GM19324 (cell line): Measurements from ENCODE around the gene SHPK.

ENCODE experiments used
- ATAC-seq: cut with Tn5 transposase; IDR thresholded peaks from one replicate; pipeline ENCODE4 v1.9.1; 2021; ENCODE audit warnings: mild to moderate bottlenecking, moderate library complexity; ENCODE audit not compliant: unreplicated experiment, low FRiP score

The SHPK gene

DNA sequence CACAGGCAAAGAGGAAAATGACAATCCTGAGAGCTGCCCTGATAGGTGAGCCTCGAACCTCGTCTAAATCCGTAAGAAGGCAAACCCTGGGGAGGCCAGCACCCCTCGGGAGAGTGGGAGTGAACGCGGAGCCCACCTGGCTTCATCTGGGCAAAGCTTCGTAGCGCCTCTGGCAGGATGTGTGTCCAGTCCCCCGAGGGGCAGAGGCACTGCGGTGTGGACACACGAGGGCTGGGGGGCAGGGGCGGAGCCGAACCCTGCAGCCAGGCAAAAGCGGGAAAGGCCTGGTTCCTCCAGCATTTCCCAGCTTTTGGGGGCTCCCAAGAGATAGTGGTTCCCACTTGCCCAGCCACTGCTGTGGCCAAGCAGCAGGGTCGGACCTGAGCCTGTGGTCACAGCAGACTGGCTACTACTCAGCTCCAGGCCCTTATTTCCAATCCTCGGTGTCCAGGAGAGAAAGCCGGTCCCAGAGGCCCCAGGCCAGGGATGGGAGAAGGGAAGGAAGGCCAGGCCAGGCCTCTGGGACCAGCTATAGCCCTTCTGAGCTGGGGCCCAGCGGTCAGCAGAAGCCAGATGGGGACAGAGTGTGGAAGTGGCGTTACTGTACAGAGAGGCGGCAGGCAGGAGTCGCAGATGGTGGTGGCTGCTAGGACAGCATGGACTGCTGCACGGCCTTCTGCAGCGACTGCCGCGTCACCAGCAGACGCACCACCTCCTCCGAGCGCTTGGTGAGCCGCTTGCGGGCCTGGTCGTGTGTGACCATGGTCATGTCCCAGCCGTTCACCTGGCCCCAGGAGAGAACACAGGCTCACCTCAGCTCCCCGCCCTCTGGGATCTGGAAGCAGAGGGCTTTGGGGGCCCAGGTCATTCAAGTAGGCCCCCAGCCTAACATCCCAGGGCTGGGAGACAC, 27.3 kb upstream of the SHPK start:
- no peak for ATAC-seq

- ATAC-seq: no peak
Measured at GRCh38 chr17:3660311-3660891, 24.4 kb upstream of the SHPK start.

GRCh38 chr17:3659541-3660111, 23.6 kb upstream of the SHPK start:
- no peak for ATAC-seq

GRCh38 chr17:3658784-3659449, 22.9 kb upstream of the SHPK start:
- no peak for ATAC-seq

DNA sequence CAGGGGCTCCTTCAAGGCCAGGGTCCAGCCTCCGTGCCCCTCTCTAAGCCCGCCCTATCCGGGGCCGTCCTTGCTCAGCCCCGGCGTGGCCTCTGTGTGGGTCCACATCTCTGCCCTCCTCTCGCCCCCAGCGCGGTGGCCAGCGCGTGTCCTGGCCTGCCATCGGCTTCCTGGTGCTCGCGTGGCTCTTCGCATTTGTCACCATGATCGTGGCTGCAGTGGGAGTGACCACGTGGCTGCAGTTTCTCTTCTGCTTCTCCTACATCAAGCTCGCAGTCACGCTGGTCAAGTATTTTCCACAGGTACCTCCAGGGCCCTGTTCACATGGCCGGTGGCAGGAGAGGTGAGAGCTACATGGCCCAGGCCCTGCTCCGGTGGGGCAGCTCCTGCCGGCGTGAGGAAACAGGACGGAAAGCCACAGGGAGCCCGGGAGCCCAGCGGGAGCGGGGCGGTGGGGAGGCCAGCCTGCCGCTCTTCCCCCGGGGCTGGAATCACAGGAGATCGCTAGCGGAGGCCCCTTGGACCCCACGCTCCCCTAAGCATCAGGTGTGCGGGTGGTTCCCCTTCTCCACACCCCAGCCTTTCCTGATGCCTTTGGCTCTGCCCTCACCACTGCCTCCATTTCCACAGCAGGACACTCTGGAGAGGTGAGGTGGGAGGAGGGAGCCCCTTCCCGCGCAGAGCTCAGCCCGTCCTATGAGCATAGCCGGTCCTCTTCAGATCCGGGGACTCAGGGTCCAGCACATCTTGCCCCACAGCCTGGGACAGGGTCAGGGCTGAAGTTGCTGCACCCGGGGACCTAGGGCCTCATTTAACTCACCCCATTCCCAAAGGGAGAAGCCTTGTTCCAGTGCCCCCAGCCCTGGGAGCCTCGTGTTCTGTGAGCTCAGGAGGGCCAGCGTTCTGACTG, 22.1 kb upstream of the SHPK start:
- no peak for ATAC-seq

DNA sequence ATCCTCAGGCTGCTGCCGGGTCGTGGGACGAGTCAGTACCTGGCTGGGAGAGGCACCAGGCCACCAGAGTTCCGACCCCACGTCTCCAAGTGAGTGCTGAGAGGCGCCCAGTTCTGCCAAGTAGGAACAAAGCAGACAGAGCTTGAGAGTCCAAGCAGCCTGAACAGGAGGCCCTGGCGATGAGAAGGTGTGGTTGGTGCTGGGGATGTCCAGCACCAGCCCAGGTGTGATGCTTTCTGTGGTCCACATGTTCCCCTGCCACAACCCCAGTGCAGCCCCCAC, 21.5 kb upstream of the SHPK start:
- no peak for ATAC-seq

GRCh38 chr17:3656755-3657587, 20.9 kb upstream of the SHPK start:
- ATAC-seq: no peak

DNA sequence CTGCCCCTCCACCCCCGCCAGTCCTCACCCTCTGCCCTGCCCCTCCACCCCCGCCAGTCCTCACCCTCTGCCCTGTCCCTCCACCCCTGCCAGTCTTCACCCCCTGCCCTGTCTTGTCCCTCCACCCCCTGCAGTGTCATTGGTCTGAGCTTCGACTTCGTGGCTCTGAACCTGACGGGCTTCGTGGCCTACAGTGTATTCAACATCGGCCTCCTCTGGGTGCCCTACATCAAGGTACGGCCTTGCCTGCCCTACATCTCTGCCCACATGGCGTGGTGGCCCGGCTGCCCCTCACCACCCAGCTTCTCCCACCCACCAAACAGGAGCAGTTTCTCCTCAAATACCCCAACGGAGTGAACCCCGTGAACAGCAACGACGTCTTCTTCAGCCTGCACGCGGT, 20.3 kb upstream of the SHPK start:
- no peak for ATAC-seq

- ATAC-seq: no peak
Measured at GRCh38 chr17:3655766-3656165, 19.7 kb upstream of the SHPK start.

- no peak for ATAC-seq
Measured at GRCh38 chr17:3647769-3648555, 11.9 kb upstream of the SHPK start.

- ATAC-seq: no peak
Measured at GRCh38 chr17:3647251-3647650, 11.2 kb upstream of the SHPK start.

GRCh38 chr17:3645310-3645709, 9.3 kb upstream of the SHPK start:
- no peak for ATAC-seq

GRCh38 chr17:3643889-3644349, 7.9 kb upstream of the SHPK start:
- no peak for ATAC-seq

GRCh38 chr17:3641717-3642486, 5.9 kb upstream of the SHPK start:
- ATAC-seq: no peak

DNA sequence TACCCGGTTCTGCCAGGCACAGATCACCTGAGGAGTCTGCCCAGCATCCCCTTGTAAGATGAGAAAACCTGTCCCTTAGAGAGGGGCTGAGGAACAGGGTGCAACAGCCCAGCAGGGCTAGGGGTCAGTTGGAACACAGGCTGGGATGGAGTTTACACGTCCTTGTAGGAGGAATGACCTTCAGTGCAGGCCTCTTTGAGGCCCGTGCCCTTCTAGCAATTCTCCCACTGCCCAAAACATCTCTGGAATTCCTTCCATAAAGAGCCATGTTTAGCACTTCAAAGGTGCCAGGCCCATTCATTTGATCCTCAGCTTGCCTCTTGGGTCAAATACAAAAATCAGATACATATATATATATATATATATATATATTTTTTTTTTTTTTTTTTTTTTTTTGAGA, 5.0 kb upstream of the SHPK start:
- ATAC-seq: no peak

GRCh38 chr17:3639981-3640596, 4.0 kb upstream of the SHPK start:
- ATAC-seq: no peak

DNA sequence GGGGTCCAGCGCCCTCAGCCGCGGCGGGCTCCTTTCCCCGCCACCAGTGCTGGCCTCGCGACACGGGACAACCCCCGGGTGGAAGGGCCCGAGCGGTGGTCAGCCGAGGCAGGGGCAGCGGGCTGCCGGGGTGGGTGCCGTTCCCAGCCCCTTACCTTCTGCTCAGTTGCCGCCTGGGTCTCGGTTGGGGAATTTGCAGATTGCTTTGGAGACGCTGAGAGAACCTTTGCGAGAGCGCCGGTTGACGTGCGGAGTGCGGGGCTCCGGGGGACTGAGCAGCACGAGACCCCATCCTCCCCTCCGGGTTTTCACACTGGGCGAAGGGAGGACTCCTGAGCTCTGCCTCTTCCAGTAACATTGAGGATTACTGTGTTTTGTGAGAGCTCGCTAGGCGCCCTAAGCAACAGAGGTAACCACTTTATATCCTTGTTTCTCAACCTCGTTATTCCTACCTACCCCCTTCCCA, 891 bp upstream of the SHPK start:
- peak; percentile 18 for ATAC-seq
